H9 (cell line): ENCODE results near the gene GUCY1A1. TPM values are rescaled to one million over a fixed set of nuclear protein-coding genes. Genes with fewer than 3 reads are reported as not detected.

Experiments
- DNase-seq: peaks from one replicate; pipeline ENCODE4 v3.0.0-alpha.2; 2017
- H2AFZ ChIP-seq: one replicate; pipeline ENCODE4 v1.6.1; 2013; ENCODE audit warnings: mild to moderate bottlenecking, low read length, control low read depth, moderate library complexity
- H2AK5ac ChIP-seq: 2 replicates; pipeline ENCODE4 v1.6.1; 2013; ENCODE audit warnings: low read length, control low read depth, mixed read lengths; ENCODE audit not compliant: insufficient read length
- H2BK120ac ChIP-seq: one replicate; pipeline ENCODE4 v1.6.1; 2013; ENCODE audit warnings: low read depth, mild to moderate bottlenecking, low read length, control low read depth, inconsistent platforms; ENCODE audit not compliant: poor library complexity, severe bottlenecking
- H2BK12ac ChIP-seq: 2 replicates; pipeline ENCODE4 v1.6.1; 2013; ENCODE audit warnings: low read length, control low read depth, mixed read lengths, low read depth; ENCODE audit not compliant: insufficient read length
- H2BK15ac ChIP-seq: 2 replicates; pipeline ENCODE4 v1.6.1; 2013; ENCODE audit warnings: low read depth, low read length, control low read depth
- H2BK20ac ChIP-seq: one replicate; pipeline ENCODE4 v1.6.1; 2013; ENCODE audit warnings: low read depth, mild to moderate bottlenecking, low read length, control low read depth, inconsistent platforms; ENCODE audit not compliant: poor library complexity, severe bottlenecking
- H2BK5ac ChIP-seq: 2 replicates; pipeline ENCODE4 v1.6.1; 2013; ENCODE audit warnings: low read length, control low read depth, mixed read lengths; ENCODE audit not compliant: insufficient read length
- H3K14ac ChIP-seq: 2 replicates; pipeline ENCODE4 v1.6.1; 2013; ENCODE audit warnings: low read length, control low read depth; ENCODE audit not compliant: insufficient read depth
- H3K18ac ChIP-seq: 2 replicates; pipeline ENCODE4 v1.6.1; 2013; ENCODE audit warnings: low read depth, mild to moderate bottlenecking, mixed read lengths, low read length, control low read depth; ENCODE audit not compliant: insufficient read length
- H3K23ac ChIP-seq: 2 replicates; pipeline ENCODE4 v1.6.1; 2013; ENCODE audit warnings: low read length, control low read depth, mixed read lengths, low read depth; ENCODE audit not compliant: insufficient read length
- H3K23me2 ChIP-seq: 2 replicates; pipeline ENCODE4 v1.6.1; 2013; ENCODE audit warnings: low read depth, mild to moderate bottlenecking, mixed read lengths, low read length, control low read depth; ENCODE audit not compliant: insufficient read length, poor library complexity, severe bottlenecking
- H3K27ac ChIP-seq: 2 replicates; pipeline ENCODE4 v1.5.1; 2013; ENCODE audit warnings: low read length, control low read depth, mixed read lengths, low read depth; ENCODE audit not compliant: insufficient read length
- H3K27me3 ChIP-seq: 2 replicates; pipeline ENCODE4 v1.6.1; 2013; ENCODE audit warnings: low read length, control low read depth, inconsistent platforms; ENCODE audit not compliant: insufficient read depth
- H3K4ac ChIP-seq: 2 replicates; pipeline ENCODE4 v1.6.1; 2013; ENCODE audit warnings: low read depth, mild to moderate bottlenecking, control low read depth, inconsistent platforms, low read length, moderate library complexity
- H3K4me1 ChIP-seq: 2 replicates; pipeline ENCODE4 v1.6.1; 2013; ENCODE audit warnings: low read length, control low read depth, inconsistent platforms; ENCODE audit not compliant: insufficient read depth
- H3K4me2 ChIP-seq: 2 replicates; pipeline ENCODE4 v1.6.1; 2013; ENCODE audit warnings: low read length, control low read depth, mixed read lengths; ENCODE audit not compliant: insufficient read length, insufficient read depth
- H3K56ac ChIP-seq: 2 replicates; pipeline ENCODE4 v1.6.1; 2013; ENCODE audit warnings: low read depth, mild to moderate bottlenecking, mixed read lengths, low read length, control low read depth; ENCODE audit not compliant: insufficient read length
- H3K79me1 ChIP-seq: 2 replicates; pipeline ENCODE4 v1.6.1; 2013; ENCODE audit warnings: low read depth, mild to moderate bottlenecking, moderate library complexity, low read length, control low read depth, inconsistent platforms; ENCODE audit not compliant: insufficient read depth, poor library complexity, severe bottlenecking
- H3K79me2 ChIP-seq: 2 replicates; pipeline ENCODE4 v1.6.1; 2013; ENCODE audit warnings: low read length, control low read depth, inconsistent platforms; ENCODE audit not compliant: insufficient read depth
- H3K9ac ChIP-seq: 2 replicates; pipeline ENCODE4 v1.6.1; 2013; ENCODE audit warnings: low read length, control low read depth, mixed read lengths; ENCODE audit not compliant: insufficient read length; ENCODE audit errors: extremely low read depth
- H3K9me3 ChIP-seq: one replicate; pipeline ENCODE4 v1.6.1; 2013; ENCODE audit warnings: low read depth, low read length, inconsistent platforms; ENCODE audit not compliant: control insufficient read depth
- H3T11ph ChIP-seq: one replicate; pipeline ENCODE4 v1.6.1; 2013; ENCODE audit warnings: mild to moderate bottlenecking, low read length, control low read depth, inconsistent platforms
- H4K20me1 ChIP-seq: one replicate; pipeline ENCODE4 v1.6.1; 2013; ENCODE audit not compliant: control insufficient read depth, insufficient read length, insufficient read depth
- H4K5ac ChIP-seq: 2 replicates; pipeline ENCODE4 v1.6.1; 2013; ENCODE audit warnings: low read depth, mild to moderate bottlenecking, mixed read lengths, low read length, control low read depth; ENCODE audit not compliant: insufficient read length
- H4K8ac ChIP-seq: replicated peaks from 2 replicates; pipeline ENCODE4 v1.6.1; 2013; ENCODE audit warnings: low read length, control low read depth, mixed read lengths, low read depth; ENCODE audit not compliant: insufficient read length
- H4K91ac ChIP-seq: 2 replicates; pipeline ENCODE4 v1.6.1; 2013; ENCODE audit warnings: low read depth, mild to moderate bottlenecking, moderate library complexity, mixed read lengths, low read length, control low read depth; ENCODE audit not compliant: insufficient read length
- H3K27ac Mint-ChIP-seq, 3 experiments: 2 replicates in 2 of 3; 3 replicates in 1 of 3; pipeline ENCODE4 v1.8.0; 2020 to 2021; ENCODE audit warnings: mixed read lengths in 3 of 3, mild to moderate bottlenecking in 1 of 3, moderate library complexity in 1 of 3
- H3K27me3 Mint-ChIP-seq: 2 replicates; pipeline ENCODE4 v1.8.0; 2021; ENCODE audit warnings: low read depth, mild to moderate bottlenecking, moderate library complexity, mixed read lengths
- H3K36me3 Mint-ChIP-seq, 3 experiments: 2 replicates in 2 of 3; 3 replicates in 1 of 3; pipeline ENCODE4 v1.8.0; 2020 to 2021; ENCODE audit warnings: low read depth in 3 of 3, mixed read lengths in 3 of 3; ENCODE audit not compliant: insufficient read depth in 1 of 3
- H3K4me1 Mint-ChIP-seq, 2 experiments: 2 replicates each; pipeline ENCODE4 v1.8.0; 2020; ENCODE audit warnings: mixed read lengths in 2 of 2
- H3K4me3 Mint-ChIP-seq, 2 experiments: 2 replicates in 1 of 2; 3 replicates in 1 of 2; pipeline ENCODE4 v1.8.0; 2020 to 2021; ENCODE audit warnings: mild to moderate bottlenecking in 2 of 2, mixed read lengths in 2 of 2, moderate library complexity in 1 of 2
- H3K9me3 Mint-ChIP-seq, 2 experiments: 2 replicates in 1 of 2; 3 replicates in 1 of 2; pipeline ENCODE4 v1.8.0; 2020; ENCODE audit warnings: mild to moderate bottlenecking in 2 of 2, mixed read lengths in 2 of 2, moderate library complexity in 1 of 2
- CTCF ChIP-seq: fragments of 200-600 bp; sonication (generic); conservative IDR thresholded peaks from 3 replicates; pipeline ENCODE4 v1.8.0; 2021; ENCODE audit warnings: antibody characterized with exemption, mild to moderate bottlenecking
- WGBS: extraction: QIAGEN DNeasy Blood & Tissue Kit; methylation state at CpG from one replicate; pipeline ENCODE4 v1.1.7; 2013; ENCODE audit warnings: missing lambda C conversion rate, low lambda C conversion rate, mixed read lengths; ENCODE audit not compliant: insufficient read length; ENCODE audit errors: extremely low coverage; 5-methylcytosine and 5-hydroxymethylcytosine counted together
- total RNA-seq: library from RNA; stranded (reverse); gene quantifications from 2 replicates; pipeline ENCODE4 v1.2.1, GENCODE V29; 2021

GUCY1A1 gene
- total RNA-seq, 1 experiment from 2014 or later = not detected

DNA sequence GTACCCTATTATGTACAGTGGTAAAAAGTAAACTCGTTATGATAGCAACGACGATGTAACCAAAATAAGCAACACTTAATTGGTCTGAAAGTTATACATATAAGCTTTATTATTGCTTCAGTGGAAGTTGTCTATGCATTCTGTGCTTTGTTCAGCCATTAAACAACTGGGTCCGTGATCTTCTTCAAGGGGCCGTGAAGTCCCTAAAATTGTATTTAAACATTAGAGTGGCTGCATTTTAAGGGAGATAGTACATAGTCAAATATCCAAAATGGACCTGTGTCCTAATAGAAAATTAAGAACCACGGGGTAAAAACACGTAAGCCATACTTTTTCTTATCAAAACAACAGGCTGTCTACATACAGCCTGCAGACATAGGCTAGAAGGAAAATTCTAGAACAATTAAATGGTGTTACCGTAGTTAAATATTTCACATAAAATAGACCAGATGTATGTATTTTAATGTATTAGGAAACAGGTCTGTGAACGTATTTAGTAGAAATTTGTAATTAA is 2.1 kb downstream of the GUCY1A1 start:
- Mint-ChIP-seq H3K9me3 (peaks cover 0 to 3% of the 10 kb centered on the region in 2 experiments; a peak in 2 of 5 replicates), H3K4me3 (no peak overlapping the region), H3K27me3 (peaks cover 95% of the 10 kb centered on the region), H3K36me3 (no peaks in the 10 kb centered on the region), H3K27ac (no peak overlapping the region), H3K4me1 (peaks cover 14 to 19% of the 10 kb centered on the region in 2 experiments)
- no peak overlapping the region for H2BK12ac ChIP-seq
- no peak overlapping the region for H2BK15ac ChIP-seq
- H3K9me3 ChIP-seq = no peaks in the 10 kb centered on the region
- no peak overlapping the region for H3K23ac ChIP-seq
- H2BK120ac ChIP-seq = no peak overlapping the region
- H3K4ac ChIP-seq = no peak overlapping the region
- H2BK5ac ChIP-seq = no peak overlapping the region
- H2AK5ac ChIP-seq = no peak overlapping the region
- peaks cover 45% of the 10 kb centered on the region for H3K27me3 ChIP-seq
- no peak overlapping the region for H3K14ac ChIP-seq
- no peak for DNase-seq
- H4K8ac ChIP-seq = no peak overlapping the region
- no peak overlapping the region for H2BK20ac ChIP-seq
- no peaks in the 10 kb centered on the region for H3K79me2 ChIP-seq
- TF ChIP-seq CTCF = no peak
- H3T11ph ChIP-seq = no peak overlapping the region
- H3K4me1 ChIP-seq = no peaks in the 10 kb centered on the region
- no peak overlapping the region for H2AFZ ChIP-seq
- H3K56ac ChIP-seq = no peak overlapping the region
- no peak overlapping the region for H4K5ac ChIP-seq
- no peaks in the 10 kb centered on the region for H3K79me1 ChIP-seq
- H3K18ac ChIP-seq = no peak overlapping the region
- no peaks in the 10 kb centered on the region for H4K20me1 ChIP-seq
- no peak overlapping the region for H3K4me2 ChIP-seq
- H3K23me2 ChIP-seq = peaks cover 9% of the 10 kb centered on the region
- H3K27ac ChIP-seq = no peak overlapping the region
- no peak overlapping the region for H3K9ac ChIP-seq
- no peak overlapping the region for H4K91ac ChIP-seq
- 100% methylated on average over 1 of the region's 9 CpGs for WGBS
